Suppressor macrophage (primary cell): ENCODE data around the gene PCIF1.
"Not testable (repeated sequence)": the region's sequence is repeated elsewhere in the genome, so short reads cannot be mapped to it uniquely, and the experiment has no call there.

Experiments used
- DNase-seq, 4 experiments: peaks; one replicate each; pipeline ENCODE4 v3.0.0-alpha.2; 2020 to 2022

Gene PCIF1

GRCh38 chr20:45924391-45925261 lies 9.9 kb upstream of the PCIF1 start:
- peak; percentile 61 to 88 (median 77) for DNase-seq

GRCh38 chr20:45925821-45926506 lies 8.5 kb upstream of the PCIF1 start:
- no peak for DNase-seq

- DNase-seq: no peak
Observed at GRCh38 chr20:45926731-45927070, 7.8 kb upstream of the PCIF1 start.

GRCh38 chr20:45927071-45927878 lies 7.2 kb upstream of the PCIF1 start:
- no peak for DNase-seq

GRCh38 chr20:45931680-45932079 lies 2.8 kb upstream of the PCIF1 start:
- DNase-seq: not testable (repeated sequence)

- peak; percentile 47 to 78 (median 76) for DNase-seq
Observed at GRCh38 chr20:45933266-45934045, 1.0 kb upstream of the PCIF1 start.

- DNase-seq: peak; percentile 21 to 60 (median 47)
Observed at GRCh38 chr20:45934046-45934585, 367 bp upstream of the PCIF1 start.

GRCh38 chr20:45935416-45936046 lies 1.0 kb downstream of the PCIF1 start:
- no peak for DNase-seq

GRCh38 chr20:45937765-45938164 lies 3.3 kb downstream of the PCIF1 start:
- no peak for DNase-seq

- no peak for DNase-seq
Observed at GRCh38 chr20:45938727-45939438, 4.4 kb downstream of the PCIF1 start.

GRCh38 chr20:45940053-45940452 lies 5.6 kb downstream of the PCIF1 start:
- DNase-seq: no peak

- no peak for DNase-seq
Observed at GRCh38 chr20:45940469-45940868, 6.0 kb downstream of the PCIF1 start.

GRCh38 chr20:45943613-45944012 lies 9.1 kb downstream of the PCIF1 start:
- no peak for DNase-seq

GRCh38 chr20:45944151-45944964 lies 9.9 kb downstream of the PCIF1 start:
- peak in 3 of 4 experiments; percentile 41 to 76 (median 44) for DNase-seq

- DNase-seq: no peak
Observed at GRCh38 chr20:45944965-45945677, 10.6 kb downstream of the PCIF1 start.

GRCh38 chr20:45945678-45946148 lies 11.2 kb downstream of the PCIF1 start:
- DNase-seq: peak in 3 of 4 experiments; percentile 21 to 77 (median 38)

GRCh38 chr20:45946149-45946970 lies 11.9 kb downstream of the PCIF1 start:
- peak; percentile 71 to 96 (median 84) for DNase-seq
